ENCODE results near the gene HAVCR2.

DNA sequence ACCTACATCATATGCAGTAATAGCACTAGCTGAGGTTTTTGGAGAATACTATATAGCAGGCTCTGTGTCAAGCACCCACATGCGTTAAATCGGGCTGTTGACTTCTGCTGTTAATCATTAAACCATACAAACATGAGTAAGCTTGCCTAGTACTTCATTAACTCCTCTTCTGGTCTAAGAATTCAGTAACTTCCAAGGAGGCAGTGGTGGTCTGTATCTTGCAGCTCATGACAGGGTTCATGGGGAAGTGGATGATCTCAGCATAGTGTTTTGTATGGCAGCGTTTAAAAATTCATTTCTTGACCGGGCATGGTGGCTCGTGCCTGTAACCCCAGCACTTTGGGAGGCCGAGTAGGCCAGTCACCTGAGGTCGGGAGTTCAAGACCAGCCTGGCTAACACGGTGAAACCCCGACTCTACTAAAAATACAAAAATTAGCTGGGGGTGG is 49.7 kb downstream of the HAVCR2 start, which contains the start of gene HAVCR1:
- TF ChIP-seq TAF15 (IDR thresholded peaks at IDR 0.05; ENCODE audit: low read depth, low read length, poor library complexity, severe bottlenecking) (no peak), MXI1 (IDR thresholded peaks at IDR 0.05; ENCODE audit: borderline replicate concordance, low read depth, low read length) (peak; percentile 28; the same call in 1 of the 3 replicates), ZNF274 (CRISPR knock-in tag; IDR thresholded peaks at IDR 0.05) (no peak), NFIC (IDR thresholded peaks at IDR 0.05; ENCODE audit: low read length) (no peak), CBX2 (IDR thresholded peaks at IDR 0.05; ENCODE audit: low read depth, low read length) (no peak), CBX2 (CRISPR knock-in tag; IDR thresholded peaks at IDR 0.05; ENCODE audit: low read depth) (no peak), ATF5 (CRISPR knock-in tag; IDR thresholded peaks at IDR 0.05; ENCODE audit: low read depth) (no peak), TCF7L2 (IDR thresholded peaks at IDR 0.05; ENCODE audit: low read depth, low read length) (no peak), CREM (IDR thresholded peaks at IDR 0.05) (no peak), CREM (CRISPR knock-in tag; IDR thresholded peaks at IDR 0.05) (no peak)

All from HepG2 (cell line).